GM03348 (cell line): ENCODE data around the gene IFT122.
A peak's percentile ranks its signal among the peaks of the same experiment; 100 is the strongest.

Source experiments
- DNase-seq: peaks from one replicate; pipeline ENCODE4 v3.0.0; 2012; ENCODE audit warnings: low spot score

The IFT122 gene

DNA sequence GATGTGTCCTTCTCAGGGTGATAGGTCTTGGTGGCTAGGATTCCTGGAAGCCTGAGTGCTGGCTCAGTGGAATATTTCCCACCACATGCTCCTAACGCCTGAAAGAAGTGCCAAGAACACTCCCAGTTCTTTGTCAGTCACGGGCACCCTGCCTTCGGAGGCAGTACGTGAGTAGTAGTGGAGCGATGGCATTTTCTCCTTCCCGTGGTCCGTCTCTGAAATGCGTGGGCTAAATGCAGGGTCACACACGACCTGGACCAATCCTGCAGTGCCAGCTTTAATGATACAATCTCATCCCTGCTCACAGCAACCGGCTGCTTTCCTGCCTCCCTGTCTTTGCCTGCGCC, 117.5 kb downstream of the IFT122 start:
- peak; percentile 43 for DNase-seq

GRCh38 chr3:129558081-129558771, 118.2 kb downstream of the IFT122 start:
- no peak for DNase-seq

- DNase-seq: peak; percentile 84
Observed at GRCh38 chr3:129558772-129559564, 118.9 kb downstream of the IFT122 start.

DNA sequence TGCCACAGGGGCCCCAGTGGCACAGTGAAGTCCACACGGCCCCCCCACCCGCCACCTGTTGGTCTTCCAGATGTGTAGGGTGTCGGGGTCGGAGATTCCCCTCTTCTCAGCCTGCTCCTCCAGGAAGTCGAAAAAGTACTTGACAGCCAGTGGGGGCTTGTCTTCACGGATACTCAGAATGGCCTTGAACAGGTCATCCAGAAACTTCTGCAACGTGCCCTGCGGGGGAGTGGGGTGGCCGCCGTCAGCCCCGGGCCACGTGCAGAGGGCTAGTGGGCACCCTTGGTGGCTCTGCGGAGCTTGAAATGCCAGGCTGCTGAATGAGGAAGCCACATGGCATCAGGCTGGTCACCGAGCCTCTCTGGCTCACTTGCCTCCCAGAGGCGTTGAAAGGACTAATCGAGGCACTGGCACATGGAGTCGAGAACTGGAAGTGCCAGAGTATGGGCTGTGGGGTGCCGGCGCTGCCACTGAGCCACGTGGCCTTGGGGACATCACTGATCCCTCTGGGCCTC, 119.6 kb downstream of the IFT122 start:
- no peak for DNase-seq

DNA sequence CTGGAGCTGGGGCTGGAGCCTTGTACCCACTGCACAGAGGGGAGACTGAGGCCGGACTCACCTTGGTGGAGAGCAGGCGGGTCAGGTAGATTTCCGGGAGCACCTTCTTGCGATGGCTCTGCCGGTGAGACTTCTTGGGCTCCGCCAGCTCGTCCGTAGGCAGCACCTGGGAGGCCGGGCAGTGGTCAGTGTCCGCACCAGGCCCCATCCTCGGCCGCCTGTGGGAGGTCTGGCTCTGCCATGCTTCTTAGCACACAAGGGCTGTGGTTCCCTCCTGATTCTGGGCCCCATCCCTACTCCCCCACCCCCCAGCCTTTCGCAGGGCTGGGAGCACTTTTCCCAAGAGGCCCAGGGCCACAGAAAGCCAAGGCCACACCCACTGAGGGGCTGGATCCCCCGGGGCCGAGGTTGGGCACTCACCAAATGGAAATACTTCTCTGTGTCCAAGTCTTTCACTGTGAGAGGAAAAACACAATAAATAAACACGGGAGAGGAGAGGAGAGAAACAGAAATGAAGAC, 120.3 kb downstream of the IFT122 start:
- peak; percentile 90 for DNase-seq

- peak; percentile 94 for DNase-seq
Observed at GRCh38 chr3:129560911-129561594, 121.0 kb downstream of the IFT122 start.

DNA sequence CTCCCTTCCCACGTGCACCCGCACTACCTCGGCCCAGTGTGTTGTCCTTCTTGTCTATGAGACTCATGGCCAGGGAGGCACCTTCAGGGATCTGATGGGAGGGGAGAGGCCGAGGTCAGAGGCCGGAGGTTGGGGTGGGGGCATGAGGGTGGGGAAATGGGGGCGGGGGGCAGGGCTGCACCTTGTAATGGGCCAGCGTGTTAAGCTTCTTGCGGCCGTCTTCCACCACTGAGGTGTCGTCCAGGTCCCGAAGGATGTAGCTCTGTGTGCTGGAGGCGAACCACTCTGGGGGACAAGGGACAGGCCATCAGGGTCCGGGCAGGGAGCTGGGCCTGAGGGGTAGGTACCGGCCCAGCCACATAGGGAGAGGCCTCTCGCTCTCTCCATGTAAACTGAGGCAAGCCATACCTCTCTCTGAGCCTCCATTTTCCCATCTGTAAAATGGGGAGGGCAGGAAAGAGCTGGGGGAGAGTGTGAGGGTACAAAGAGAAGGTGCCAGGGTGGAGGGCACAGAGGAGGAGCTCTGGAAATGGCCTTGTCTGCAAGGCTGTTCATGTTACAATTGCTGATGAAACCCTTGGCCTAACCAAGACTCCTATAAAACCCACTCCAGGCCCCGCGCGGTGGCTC, 121.7 kb downstream of the IFT122 start:
- DNase-seq: no peak

DNA sequence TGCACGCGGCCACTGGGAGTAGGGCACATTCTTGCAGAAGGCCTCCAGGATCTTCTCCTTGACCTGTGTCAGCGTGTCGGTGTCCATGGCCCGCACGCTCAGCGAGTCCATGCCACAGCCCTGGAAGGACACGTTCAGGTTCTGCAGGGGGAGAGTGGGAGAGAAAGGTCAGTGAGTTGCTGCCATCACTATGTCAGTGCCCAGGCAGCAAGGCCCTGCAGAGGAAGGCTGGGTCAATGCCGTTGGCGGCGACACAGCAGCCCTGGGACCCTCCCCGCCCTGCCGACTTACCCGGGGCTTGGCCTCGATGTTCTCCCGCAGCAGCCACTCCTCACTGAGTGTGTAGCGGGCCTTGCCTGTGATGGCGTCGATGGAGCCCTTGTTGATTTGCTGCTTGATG, 122.8 kb downstream of the IFT122 start:
- DNase-seq: no peak

DNA sequence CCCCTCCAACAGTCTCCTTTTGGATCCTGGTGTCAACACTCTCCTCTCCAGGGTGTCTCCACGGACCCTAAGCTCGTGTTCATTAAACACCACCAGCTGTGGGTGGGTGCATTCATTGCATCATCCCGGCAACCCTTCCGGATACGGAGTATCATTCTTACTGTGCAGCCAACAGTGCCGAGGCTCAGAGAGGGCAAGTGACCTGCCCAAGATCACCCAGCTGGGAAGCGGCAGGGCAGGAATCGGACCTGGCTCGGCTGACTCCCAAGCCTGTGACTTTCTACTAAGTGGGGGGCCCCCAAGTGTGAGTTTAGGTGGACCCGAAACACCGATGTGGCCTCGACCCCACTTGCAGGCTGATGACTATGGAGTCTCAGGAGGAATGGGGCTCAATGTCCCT, 123.3 kb downstream of the IFT122 start:
- no peak for DNase-seq

- no peak for DNase-seq
Observed at GRCh38 chr3:129563850-129564535, 124.0 kb downstream of the IFT122 start.

- DNase-seq: no peak
Observed at GRCh38 chr3:129564981-129565644, 125.1 kb downstream of the IFT122 start.

- DNase-seq: no peak
Observed at GRCh38 chr3:129565902-129566301, 125.9 kb downstream of the IFT122 start.

DNA sequence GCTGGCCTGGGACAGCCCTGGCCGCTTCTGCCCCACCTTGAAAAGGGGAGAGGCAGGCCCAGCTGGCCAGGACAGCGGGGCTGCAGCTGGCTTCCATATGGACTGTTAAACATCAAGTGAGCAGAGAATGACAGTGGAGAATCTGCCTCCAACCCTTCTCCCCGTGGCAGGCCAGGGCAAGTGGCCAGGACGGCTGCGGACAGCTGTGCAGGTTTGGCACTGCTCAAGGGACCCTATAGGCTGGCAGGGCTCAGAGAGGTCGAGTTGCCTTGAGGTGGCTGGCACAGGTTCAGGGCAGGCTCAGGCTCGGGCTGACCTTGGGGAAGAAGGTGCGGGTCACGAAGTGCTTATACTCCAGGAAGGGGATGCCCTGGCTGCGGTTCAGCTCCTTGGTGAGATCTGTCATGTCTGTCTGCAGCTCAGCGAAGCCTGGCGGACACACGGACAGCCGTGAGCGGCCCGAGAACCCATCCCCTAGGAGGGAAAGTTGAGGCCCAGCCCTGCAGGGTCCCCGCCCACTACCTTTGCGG, 127.2 kb downstream of the IFT122 start:
- no peak for DNase-seq

DNA sequence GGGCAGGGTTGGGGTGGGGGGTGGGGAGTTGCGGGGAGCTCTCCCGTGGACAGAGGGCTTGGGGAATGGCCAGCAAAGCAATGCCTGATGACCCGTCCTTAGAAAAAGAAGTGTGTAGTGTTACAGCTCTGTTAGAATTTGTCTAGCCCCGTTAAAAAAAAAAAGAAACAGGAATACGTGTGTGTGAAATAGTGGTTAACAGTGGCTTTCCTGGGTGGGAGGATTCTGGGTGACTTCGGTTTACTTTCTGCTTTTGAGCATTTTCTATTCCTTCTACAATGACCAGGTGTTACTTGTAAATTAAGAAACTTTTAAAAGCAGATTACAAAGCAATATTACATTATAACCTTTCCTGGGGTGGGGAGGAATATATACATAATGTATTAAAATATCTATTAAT, 127.9 kb downstream of the IFT122 start:
- no peak for DNase-seq

DNA sequence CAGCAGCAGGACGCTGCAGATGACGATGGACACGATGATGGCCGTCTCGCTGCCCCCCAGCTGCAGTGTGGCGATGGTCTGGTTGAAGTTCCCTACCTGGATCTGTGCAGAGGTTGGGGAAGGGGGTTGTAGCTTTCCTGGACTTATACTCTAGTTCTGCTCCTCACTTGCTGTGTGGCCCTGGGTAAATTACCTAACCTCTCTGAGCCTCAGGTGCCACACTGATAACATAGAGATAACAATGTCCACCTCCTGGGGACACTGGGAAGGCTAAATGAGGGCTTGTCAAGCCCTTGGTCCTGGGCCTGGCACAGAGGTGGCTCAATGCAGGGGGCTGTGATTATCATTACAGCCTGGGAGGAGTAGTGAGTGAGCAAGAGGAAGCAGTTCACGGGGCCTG, 129.8 kb downstream of the IFT122 start:
- DNase-seq: no peak
